ENCODE measurements around the gene CHST11. TPM values are rescaled to one million over a fixed set of nuclear protein-coding genes. Genes with fewer than 3 reads are reported as not detected.

CHST11 gene
- total RNA-seq (2014; rRNA removed; shearing (Covaris generic)), result 2.5 and 3.4 TPM in 2 replicates

DNA sequence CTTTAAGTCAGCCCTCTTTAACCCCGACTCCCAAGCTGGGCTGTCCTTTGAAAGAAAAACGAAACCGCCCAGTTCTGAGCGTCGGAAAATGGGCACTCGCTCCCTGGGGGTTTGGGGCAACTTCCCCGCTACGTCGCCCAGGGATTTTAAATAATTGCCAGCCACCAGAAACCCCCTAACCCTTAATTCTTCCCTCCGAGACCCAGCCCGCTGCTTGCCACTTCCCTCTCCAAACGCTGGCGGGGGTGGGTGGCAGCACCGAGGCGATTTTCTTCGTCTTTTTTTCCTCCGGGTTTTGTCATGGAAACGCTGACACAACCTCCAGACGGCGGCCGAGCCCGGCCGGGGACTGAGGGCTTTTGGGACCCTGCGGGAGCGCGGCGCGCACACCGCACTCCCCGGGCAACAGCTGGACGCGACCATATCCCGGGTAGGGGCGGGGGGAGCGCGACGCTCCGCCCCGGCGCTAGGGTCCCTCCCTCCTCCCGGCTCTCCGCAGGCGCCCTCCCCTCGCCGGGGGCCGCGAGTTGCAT, at the start of gene CHST11:
TSS of gene CHST11 (plus strand) at position 532 of the 533 bp plus-strand sequence.
- DNase-seq (ENCODE audit: low spot score), result peak; percentile 70

DNA sequence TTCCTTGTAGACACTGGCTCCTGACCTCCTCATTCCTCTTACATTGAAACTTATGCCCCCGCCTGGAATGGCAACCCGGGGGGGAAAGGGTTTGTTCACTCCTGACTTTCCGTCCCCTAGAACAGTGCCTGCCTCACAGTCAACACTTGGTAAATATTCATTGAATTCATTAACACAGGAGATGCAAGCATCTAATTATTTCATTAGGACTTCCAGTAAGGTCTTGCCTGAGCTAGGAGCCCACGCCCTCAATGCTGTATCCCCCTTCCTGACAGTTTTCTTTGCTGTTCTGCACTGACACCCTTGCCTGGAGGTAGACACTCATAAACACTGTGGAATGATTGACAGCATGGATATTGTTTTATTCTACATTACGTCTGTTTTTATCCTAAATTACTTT, 49.3 kb upstream of the CHST11 start:
- DNase-seq (ENCODE audit: low spot score), result no peak

- no peak for DNase-seq (ENCODE audit: low spot score)
These were observed 48.8 kb upstream of the CHST11 start for GRCh38 chr12:104407922-104408321.

- DNase-seq (ENCODE audit: low spot score), result no peak
These were observed 46.4 kb upstream of the CHST11 start for GRCh38 chr12:104410326-104410725.

DNA sequence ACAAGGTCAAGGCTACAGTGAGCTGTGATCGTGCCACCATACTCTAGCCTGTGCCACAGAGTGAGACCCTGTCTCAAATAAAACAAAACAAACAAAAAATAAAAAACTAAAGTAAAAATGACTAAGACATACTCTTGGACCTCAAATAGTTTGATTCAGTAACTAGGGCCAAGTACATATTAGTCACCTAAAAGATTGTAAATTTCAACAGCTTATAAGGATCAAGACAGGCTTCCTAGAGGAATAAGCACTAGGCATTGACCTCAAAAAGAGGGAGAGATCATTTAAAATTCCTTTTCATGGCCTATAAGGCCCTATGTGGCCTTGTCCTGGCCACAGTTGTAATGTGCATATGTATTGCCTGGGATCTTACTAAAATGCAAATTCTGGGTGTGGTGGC, 46.0 kb upstream of the CHST11 start:
- no peak for DNase-seq (ENCODE audit: low spot score)

DNA sequence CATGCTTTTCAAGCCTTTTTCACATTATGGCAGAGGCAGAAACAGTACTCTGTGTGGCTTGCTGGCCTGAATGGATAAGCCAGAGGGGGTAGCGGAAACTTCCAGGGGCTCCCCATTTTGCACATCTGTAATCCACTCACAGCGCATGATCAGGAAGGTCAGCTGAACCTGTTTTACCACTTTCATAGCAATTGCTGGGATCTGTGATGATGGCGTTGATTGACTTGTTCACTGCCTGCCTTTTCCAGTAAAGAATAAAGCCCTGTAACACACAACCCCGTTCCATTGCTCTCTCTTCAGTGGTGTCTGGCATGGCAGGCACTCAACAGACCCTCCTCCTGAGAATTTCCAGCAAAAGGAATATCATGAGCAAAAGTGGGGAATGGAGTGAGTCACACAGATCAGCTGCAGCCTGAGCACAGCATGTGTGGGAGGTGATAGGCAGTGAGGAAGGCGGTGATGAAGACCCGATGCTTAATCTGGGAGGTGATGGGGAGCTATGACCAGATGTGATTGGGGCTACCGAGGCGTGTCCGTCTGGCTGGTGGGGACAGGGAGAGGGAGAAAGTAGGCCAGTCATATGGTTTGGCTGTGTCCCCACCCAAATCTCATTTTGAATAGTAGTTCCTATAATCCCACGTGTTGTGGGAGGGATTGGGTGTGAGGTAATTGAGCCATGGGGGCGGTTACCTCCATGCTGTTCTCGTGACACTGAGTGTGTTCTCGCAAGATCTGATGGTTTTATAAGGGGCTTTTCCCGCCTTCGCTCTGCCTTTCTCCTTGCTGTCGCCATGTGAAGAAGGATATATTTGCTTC, 44.7 kb upstream of the CHST11 start:
- no peak for DNase-seq (ENCODE audit: low spot score)

GRCh38 chr12:104412681-104413080, 44.1 kb upstream of the CHST11 start:
- no peak for DNase-seq (ENCODE audit: low spot score)

GRCh38 chr12:104413330-104413729, 43.4 kb upstream of the CHST11 start:
- DNase-seq (ENCODE audit: low spot score), result no peak

DNA sequence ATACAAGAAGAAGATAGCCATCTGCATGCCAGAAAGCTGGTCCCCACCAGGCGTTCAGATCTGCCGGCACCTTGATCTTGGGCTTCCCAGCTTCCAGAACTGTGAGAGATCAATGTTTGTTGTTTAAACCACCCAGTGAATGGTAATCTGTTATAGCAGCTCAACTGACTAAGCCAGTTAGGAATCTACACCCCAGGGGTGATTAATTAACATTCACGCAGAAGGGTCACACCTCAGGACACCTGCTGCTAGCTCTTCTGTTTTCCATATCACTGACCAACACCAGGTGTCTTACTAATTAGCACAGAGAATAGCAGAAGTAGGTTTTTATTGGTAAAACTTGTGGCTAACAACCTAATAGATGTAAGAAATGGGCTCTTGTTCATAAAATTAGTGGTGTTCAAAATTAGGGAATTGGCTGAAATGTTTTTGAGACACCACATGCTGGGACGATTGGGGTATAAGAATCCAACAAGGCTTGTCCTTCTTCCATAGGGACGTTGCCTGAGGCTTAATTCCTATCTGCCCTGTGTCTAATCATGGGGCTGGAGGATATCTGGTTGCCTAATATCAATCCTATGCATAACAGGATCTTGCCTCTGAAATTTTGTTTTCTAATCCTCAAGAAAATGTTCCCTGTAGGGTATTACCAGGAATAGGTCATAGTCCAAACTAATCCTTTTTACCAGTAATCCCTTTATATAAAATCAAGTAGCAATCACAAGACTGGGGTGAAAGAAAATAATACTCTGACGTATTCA, 42.0 kb upstream of the CHST11 start:
- DNase-seq (ENCODE audit: low spot score), result no peak

GRCh38 chr12:104415342-104415980, 41.3 kb upstream of the CHST11 start:
- DNase-seq (ENCODE audit: low spot score), result no peak

- DNase-seq (ENCODE audit: low spot score), result no peak
These were observed 40.6 kb upstream of the CHST11 start for GRCh38 chr12:104416136-104416535.

GRCh38 chr12:104416585-104416984, 40.2 kb upstream of the CHST11 start:
- DNase-seq (ENCODE audit: low spot score), result no peak

DNA sequence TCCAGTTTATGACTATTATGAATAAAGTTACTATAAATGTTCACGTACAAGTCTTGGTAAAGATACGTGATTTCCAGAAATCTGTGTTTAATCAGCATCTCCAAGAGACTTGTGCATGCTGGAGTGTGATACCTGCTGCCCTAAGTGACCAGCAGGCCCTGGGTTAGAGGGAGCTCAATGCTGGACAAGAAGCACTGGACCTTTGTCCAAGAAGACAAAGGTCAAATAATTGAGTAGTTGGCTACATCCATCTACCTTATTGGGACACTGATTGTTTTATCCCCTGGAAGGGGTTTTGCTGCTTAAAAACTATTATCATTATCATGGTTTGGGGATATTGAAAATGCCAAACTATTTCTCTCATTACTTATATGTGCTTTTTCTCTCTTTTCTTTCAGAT, 37.0 kb upstream of the CHST11 start:
- no peak for DNase-seq (ENCODE audit: low spot score)

- DNase-seq (ENCODE audit: low spot score), result no peak
These were observed 35.9 kb upstream of the CHST11 start for GRCh38 chr12:104420868-104421267.

- DNase-seq (ENCODE audit: low spot score), result no peak
These were observed 35.4 kb upstream of the CHST11 start for GRCh38 chr12:104421343-104421742.

DNA sequence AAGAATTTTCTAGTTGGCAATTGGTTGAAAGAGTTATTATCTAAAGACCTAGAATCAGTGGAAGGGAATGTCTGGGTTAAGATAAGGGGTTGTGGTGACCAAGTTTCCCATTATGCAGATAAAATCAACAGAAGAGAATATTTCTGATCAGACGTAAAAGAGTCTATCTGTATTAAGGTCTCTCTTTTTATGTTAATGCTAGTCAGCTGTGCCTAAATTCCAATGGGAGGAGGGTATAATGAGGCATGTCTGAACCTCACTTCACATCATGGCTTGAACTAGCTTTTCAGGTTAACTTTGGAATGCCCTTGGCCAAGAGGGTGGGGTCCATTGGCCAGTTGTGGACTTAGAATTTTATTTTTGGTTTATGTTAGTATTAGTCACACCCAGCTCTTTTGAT, 34.3 kb upstream of the CHST11 start:
- no peak for DNase-seq (ENCODE audit: low spot score)

- no peak for DNase-seq (ENCODE audit: low spot score)
These were observed 33.5 kb upstream of the CHST11 start for GRCh38 chr12:104423273-104423672.

GRCh38 chr12:104423809-104424208, 32.9 kb upstream of the CHST11 start:
- no peak for DNase-seq (ENCODE audit: low spot score)

DNA sequence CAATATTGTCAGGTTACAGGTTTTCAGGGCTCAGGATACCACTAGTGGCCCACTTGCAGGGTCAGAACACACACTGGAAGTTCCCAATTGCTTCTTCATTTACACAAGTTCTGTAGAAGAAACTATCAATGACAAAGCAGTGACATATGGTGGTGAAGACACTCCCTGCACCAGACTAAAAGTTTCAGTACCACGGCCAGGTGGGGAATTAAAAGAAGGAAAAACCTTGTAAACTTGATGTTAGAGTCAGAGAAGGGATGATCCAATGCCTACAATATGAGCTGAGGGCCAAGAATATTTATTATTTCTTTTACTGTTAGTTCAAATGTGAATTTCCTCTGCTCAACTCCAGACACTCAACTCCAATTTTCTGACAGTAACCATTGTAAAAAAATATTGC, 31.8 kb upstream of the CHST11 start:
- no peak for DNase-seq (ENCODE audit: low spot score)

GRCh38 chr12:104425614-104426013, 31.1 kb upstream of the CHST11 start:
- no peak for DNase-seq (ENCODE audit: low spot score)

DNA sequence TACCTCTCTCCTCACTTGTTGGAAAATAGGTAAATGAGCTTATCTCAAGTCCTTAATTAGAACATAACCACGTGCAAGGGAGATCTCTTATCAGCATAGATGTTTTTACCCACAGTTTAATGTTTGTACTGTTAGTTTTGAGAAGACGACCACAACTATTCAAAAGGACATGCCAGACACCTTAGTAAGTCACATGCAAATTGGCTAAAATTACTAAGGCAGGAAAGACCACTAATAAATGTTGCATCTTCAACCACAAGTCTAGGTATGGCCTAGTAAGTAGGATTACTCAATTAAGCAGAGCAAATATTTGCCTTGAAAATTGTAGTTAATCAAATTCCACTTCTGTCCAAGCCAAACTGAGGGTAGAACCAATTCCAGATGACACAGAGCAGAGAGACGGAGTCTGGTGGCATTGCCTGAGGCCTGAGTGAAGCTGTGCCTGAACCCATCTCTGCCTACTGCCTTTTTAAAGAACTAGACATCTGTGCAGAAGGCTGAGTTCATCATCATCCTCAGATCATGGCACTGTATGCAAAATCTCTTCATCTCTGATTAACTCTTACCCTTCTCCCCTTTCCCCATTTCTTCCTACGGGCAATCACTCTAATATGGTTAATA, 29.7 kb upstream of the CHST11 start:
- DNase-seq (ENCODE audit: low spot score), result peak; percentile 11

DNA sequence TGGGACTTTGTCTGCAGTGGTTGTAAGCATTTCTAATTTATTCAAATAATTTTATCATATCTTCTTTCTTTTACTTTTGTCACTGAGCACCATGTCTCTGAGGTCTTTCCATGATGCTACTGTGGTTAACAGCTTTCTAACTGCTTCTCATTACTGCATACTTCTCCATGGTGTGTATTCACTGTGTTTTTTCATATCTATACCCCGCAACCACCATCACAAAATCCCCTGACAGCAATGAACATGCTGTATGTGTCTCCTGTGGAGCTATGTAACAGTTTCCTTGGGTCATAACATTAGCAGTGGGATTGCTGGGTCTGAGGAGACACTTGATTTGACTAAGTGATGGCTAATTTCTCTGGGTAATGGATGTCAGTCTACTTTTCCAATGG, 29.2 kb upstream of the CHST11 start:
- no peak for DNase-seq (ENCODE audit: low spot score)

Data from H4 (cell line).